ENCODE results near the gene SRPK1. TPM values are rescaled to one million over a fixed set of nuclear protein-coding genes. Genes with fewer than 3 reads are reported as not detected.

The SRPK1 gene
- total and polyA plus RNA-seq, 2 of the 13 experiments (the other 11 are each of a cell fraction or from before 2014, with no cell fraction given), result 56.4 to 142 TPM

- DNase-seq (ENCODE audit: low spot score), result no peak
- Histone ChIP-seq H3K4me3 (replicated peaks in 1 of 3; ENCODE audit: insufficient read depth in 1 of 3, low read depth in 2 of 3, low read length in 3 of 3) (no peak overlapping the region), H4K20me1 (ENCODE audit: insufficient read depth, low read length) (peaks cover 17% of the 10 kb centered on the region), H3K4me1 (ENCODE audit: insufficient read depth, low read length) (peaks cover 10% of the 10 kb centered on the region), H2AFZ (ENCODE audit: low read length) (no peak overlapping the region), H3K9ac (ENCODE audit: insufficient read depth, low read depth, low read length) (no peak overlapping the region), H3K27ac (ENCODE audit: extremely low read length, insufficient read depth, low read length) (no peak overlapping the region), H3K79me2 (ENCODE audit: insufficient read depth, low read length) (peaks cover 95% of the 10 kb centered on the region), H3K27me3 (ENCODE audit: control insufficient read depth in 1 of 2, insufficient read depth in 2 of 2, low read length in 2 of 2) (no peaks in the 10 kb centered on the region), H3K9me3 (ENCODE audit: low read length) (peaks cover 29% of the 10 kb centered on the region), H3K36me3 (replicated peaks in 1 of 2; ENCODE audit: control insufficient read depth in 1 of 2, insufficient read depth in 2 of 2, low read length in 2 of 2) (peaks cover 20 to 71% of the 10 kb centered on the region in 2 experiments), H3K4me2 (ENCODE audit: low read depth, low read length) (no peak overlapping the region)
- intact Hi-C loops (cut with micrococcal nuclease; ENCODE audit: unreplicated experiment) (no loop called here), in situ Hi-C loops (cut with HindIII; ENCODE audit: extremely low pct_ligation_motif_present, low pct_unique_long_range_greater_than_20kb) (no loop called here)
- ATAC-seq, result no peak
- CTCF ChIA-PET (ENCODE audit: low intra/inter-chr PET ratio, low total read pairs), result no interaction called here
- POLR2A ChIA-PET, result no interaction called here
- 96% methylated on average over 6 of the region's 6 CpGs for WGBS (ENCODE audit: low lambda C conversion rate)
- no peak for FAIRE-seq
- no TSS peak for BruUV-seq (replicated peaks)
- TF ChIP-seq, protein P1, sequence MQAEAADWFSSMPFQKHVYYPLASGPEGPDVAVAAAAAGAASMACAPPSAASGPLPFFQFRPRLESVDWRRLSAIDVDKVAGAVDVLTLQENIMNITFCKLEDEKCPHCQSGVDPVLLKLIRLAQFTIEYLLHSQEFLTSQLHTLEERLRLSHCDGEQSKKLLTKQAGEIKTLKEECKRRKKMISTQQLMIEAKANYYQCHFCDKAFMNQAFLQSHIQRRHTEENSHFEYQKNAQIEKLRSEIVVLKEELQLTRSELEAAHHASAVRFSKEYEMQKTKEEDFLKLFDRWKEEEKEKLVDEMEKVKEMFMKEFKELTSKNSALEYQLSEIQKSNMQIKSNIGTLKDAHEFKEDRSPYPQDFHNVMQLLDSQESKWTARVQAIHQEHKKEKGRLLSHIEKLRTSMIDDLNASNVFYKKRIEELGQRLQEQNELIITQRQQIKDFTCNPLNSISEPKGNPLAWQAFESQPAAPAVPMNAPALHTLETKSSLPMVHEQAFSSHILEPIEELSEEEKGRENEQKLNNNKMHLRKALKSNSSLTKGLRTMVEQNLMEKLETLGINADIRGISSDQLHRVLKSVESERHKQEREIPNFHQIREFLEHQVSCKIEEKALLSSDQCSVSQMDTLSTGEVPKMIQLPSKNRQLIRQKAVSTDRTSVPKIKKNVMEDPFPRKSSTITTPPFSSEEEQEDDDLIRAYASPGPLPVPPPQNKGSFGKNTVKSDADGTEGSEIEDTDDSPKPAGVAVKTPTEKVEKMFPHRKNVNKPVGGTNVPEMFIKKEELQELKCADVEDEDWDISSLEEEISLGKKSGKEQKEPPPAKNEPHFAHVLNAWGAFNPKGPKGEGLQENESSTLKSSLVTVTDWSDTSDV (CRISPR knock-in tag; IDR thresholded peaks at IDR 0.05), result no peak
- TF ChIP-seq NONO (IDR thresholded peaks at IDR 0.05), result no peak
- TF ChIP-seq NONO (CRISPR knock-in tag; conservative IDR thresholded peaks at IDR 0.05), result no peak
- no peak for TF ChIP-seq CENPX (CRISPR knock-in tag; IDR thresholded peaks at IDR 0.05)
- no peak for TF ChIP-seq DR1 (CRISPR knock-in tag; IDR thresholded peaks at IDR 0.05)
- TF ChIP-seq KDM3A (CRISPR knock-in tag; IDR thresholded peaks at IDR 0.05; ENCODE audit: low read depth), result no peak
- TF ChIP-seq GFI1 (CRISPR knock-in tag; IDR thresholded peaks at IDR 0.05; ENCODE audit: borderline replicate concordance), result no peak
- TF ChIP-seq ZNF788 (CRISPR knock-in tag; IDR thresholded peaks at IDR 0.05; ENCODE audit: borderline replicate concordance), result no peak
- 0 out of 4 replicates have a peak, but pooled peaks of 1 of the 2 experiments have one; percentile 22 for TF ChIP-seq POLR2A (IDR thresholded peaks at IDR 0.05; ENCODE audit: insufficient read depth in 1 of 2, low read depth in 2 of 2, low read length in 2 of 2)
- TF ChIP-seq ZNF326 (CRISPR knock-in tag; IDR thresholded peaks at IDR 0.05; ENCODE audit: borderline replicate concordance), result no peak
- peak; percentile 47 for TF ChIP-seq RBM22 (optimal IDR thresholded peaks at IDR 0.05; ENCODE audit: low read length)
- TF ChIP-seq ZNF816 (CRISPR knock-in tag; IDR thresholded peaks at IDR 0.05; ENCODE audit: borderline replicate concordance), result no peak
- no peak for TF ChIP-seq ZNF101 (CRISPR knock-in tag; IDR thresholded peaks at IDR 0.05; ENCODE audit: borderline replicate concordance, low read depth)
- TF ChIP-seq TBX2 (CRISPR knock-in tag; IDR thresholded peaks at IDR 0.05; ENCODE audit: borderline replicate concordance), result no peak
- no peak for TF ChIP-seq ZNF253 (CRISPR knock-in tag; IDR thresholded peaks at IDR 0.05; ENCODE audit: borderline replicate concordance)
- TF ChIP-seq, protein P2, sequence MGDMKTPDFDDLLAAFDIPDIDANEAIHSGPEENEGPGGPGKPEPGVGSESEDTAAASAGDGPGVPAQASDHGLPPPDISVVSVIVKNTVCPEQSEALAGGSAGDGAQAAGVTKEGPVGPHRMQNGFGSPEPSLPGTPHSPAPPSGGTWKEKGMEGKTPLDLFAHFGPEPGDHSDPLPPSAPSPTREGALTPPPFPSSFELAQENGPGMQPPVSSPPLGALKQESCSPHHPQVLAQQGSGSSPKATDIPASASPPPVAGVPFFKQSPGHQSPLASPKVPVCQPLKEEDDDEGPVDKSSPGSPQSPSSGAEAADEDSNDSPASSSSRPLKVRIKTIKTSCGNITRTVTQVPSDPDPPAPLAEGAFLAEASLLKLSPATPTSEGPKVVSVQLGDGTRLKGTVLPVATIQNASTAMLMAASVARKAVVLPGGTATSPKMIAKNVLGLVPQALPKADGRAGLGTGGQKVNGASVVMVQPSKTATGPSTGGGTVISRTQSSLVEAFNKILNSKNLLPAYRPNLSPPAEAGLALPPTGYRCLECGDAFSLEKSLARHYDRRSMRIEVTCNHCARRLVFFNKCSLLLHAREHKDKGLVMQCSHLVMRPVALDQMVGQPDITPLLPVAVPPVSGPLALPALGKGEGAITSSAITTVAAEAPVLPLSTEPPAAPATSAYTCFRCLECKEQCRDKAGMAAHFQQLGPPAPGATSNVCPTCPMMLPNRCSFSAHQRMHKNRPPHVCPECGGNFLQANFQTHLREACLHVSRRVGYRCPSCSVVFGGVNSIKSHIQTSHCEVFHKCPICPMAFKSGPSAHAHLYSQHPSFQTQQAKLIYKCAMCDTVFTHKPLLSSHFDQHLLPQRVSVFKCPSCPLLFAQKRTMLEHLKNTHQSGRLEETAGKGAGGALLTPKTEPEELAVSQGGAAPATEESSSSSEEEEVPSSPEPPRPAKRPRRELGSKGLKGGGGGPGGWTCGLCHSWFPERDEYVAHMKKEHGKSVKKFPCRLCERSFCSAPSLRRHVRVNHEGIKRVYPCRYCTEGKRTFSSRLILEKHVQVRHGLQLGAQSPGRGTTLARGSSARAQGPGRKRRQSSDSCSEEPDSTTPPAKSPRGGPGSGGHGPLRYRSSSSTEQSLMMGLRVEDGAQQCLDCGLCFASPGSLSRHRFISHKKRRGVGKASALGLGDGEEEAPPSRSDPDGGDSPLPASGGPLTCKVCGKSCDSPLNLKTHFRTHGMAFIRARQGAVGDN (CRISPR knock-in tag; IDR thresholded peaks at IDR 0.05), result no peak
- TF ChIP-seq RFX5 (IDR thresholded peaks at IDR 0.05; ENCODE audit: low read depth, low read length), result no peak
These were observed 13.1 kb downstream of the SRPK1 start for GRCh38 chr6:35907750-35908149.

Data from HepG2 (cell line).